Kidney epithelial cell (primary cell): ENCODE measurements around the gene TENM4. TPM values are rescaled to one million over a fixed set of nuclear protein-coding genes. Genes with fewer than 3 reads are reported as not detected.

Source experiments
- DNase-seq: peaks from one replicate; pipeline ENCODE4 v3.0.0-alpha.2; 2010; ENCODE audit warnings: low read depth
- H3K27me3 ChIP-seq: 2 replicates; pipeline ENCODE4 v1.6.0; 2011; ENCODE audit warnings: low read length; ENCODE audit not compliant: control insufficient read depth, insufficient read depth
- H3K36me3 ChIP-seq: 2 replicates; pipeline ENCODE4 v1.5.1; 2011; ENCODE audit warnings: low read length; ENCODE audit not compliant: control insufficient read depth, insufficient read depth
- H3K4me3 ChIP-seq: 2 replicates; pipeline ENCODE4 v1.5.1; 2011; ENCODE audit warnings: low read depth, mild to moderate bottlenecking, control low read depth, low read length
- total RNA-seq: library from RNA; depleted of rRNA; stranded (reverse); fragments of >200 nt; gene quantifications from 2 replicates; pipeline ENCODE4 v1.2.3, GENCODE V29; 2015
- TF ChIP-seq, protein P1 (sequence below): IDR thresholded peaks from 2 replicates; pipeline ENCODE4 v1.5.1; 2011; ENCODE audit warnings: mild to moderate bottlenecking, moderate library complexity, low read length, control low read depth, inconsistent platforms; ENCODE audit not compliant: insufficient read depth, poor library complexity, severe bottlenecking

TENM4 gene
- total RNA-seq, 1 donor from 2014 or later = 35.3 TPM

- Histone ChIP-seq H3K4me3 (no peak overlapping the region), H3K36me3 (no peaks in the 10 kb centered on the region), H3K27me3 (no peaks in the 10 kb centered on the region)
- TF ChIP-seq, protein P1, sequence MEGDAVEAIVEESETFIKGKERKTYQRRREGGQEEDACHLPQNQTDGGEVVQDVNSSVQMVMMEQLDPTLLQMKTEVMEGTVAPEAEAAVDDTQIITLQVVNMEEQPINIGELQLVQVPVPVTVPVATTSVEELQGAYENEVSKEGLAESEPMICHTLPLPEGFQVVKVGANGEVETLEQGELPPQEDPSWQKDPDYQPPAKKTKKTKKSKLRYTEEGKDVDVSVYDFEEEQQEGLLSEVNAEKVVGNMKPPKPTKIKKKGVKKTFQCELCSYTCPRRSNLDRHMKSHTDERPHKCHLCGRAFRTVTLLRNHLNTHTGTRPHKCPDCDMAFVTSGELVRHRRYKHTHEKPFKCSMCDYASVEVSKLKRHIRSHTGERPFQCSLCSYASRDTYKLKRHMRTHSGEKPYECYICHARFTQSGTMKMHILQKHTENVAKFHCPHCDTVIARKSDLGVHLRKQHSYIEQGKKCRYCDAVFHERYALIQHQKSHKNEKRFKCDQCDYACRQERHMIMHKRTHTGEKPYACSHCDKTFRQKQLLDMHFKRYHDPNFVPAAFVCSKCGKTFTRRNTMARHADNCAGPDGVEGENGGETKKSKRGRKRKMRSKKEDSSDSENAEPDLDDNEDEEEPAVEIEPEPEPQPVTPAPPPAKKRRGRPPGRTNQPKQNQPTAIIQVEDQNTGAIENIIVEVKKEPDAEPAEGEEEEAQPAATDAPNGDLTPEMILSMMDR = no peak
- DNase-seq = no peak
Observed at GRCh38 chr11:79025097-79025496, 415.7 kb downstream of the TENM4 start.

DNA sequence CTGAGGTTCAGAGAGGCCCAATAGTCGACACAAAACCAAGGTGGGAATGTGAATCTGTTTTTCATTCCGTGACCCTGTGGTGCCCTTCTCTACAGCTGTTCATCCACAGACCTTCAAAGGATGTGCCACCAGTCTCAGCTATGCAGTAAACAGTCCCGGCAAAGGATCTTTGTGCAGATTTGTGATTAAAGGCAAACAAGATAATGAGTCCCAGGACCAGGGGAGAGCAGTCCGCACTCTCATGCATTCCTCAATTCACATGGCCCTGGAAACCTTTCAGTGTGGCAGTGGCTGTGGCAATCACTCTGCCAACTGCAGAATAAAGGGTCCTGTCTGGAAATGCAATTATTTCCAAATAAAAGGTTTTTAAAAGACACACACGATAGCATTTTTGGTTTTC lies 418.6 kb downstream of the TENM4 start:
- Histone ChIP-seq H3K27me3 (no peaks in the 10 kb centered on the region), H3K4me3 (no peak overlapping the region), H3K36me3 (no peaks in the 10 kb centered on the region)
- TF ChIP-seq, protein P1 = no peak
- no peak for DNase-seq

DNA sequence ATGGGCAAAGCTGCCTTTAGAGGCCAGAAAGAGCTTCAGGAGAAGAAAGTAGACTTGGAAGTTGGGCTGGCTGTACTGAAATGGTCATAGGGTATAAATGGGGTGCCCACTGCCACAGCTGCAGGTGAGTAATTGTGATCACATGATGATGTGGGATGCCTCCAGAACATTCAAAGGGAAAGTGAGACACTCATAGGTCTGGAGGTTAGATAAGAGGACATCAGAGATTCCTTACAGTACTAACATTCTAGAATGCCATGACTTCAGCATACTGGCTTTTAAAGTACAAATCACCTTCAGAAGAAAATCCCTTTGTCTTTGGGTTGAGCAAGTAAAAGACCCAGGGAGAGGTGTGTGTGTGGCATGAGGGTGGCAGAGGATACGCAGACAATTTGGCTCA lies 419.2 kb downstream of the TENM4 start:
- H3K4me3 ChIP-seq = no peak overlapping the region
- no peaks in the 10 kb centered on the region for H3K27me3 ChIP-seq
- DNase-seq = no peak
- no peaks in the 10 kb centered on the region for H3K36me3 ChIP-seq
- TF ChIP-seq, protein P1 = no peak

DNA sequence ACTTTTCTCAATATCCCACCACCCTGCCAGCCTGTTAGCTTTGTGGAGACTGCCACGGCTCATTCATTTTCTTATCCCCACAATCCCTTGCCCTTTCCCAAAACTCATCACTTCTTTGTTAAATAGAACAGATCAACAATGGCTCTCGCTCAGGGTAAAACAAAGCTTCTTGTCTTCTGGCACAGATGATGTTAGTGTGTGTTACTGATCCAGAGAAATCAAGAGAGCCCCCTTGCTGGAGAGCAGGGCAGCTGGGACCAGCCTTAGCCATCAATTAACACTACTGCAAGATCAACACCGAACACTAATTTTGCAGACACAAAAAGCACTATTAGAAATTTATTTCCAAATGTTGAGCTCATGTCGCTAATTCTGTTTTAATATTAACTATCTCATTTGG lies 420.9 kb downstream of the TENM4 start:
- Histone ChIP-seq H3K36me3 (no peaks in the 10 kb centered on the region), H3K4me3 (no peak overlapping the region), H3K27me3 (no peaks in the 10 kb centered on the region)
- TF ChIP-seq, protein P1 = no peak
- no peak for DNase-seq

GRCh38 chr11:79019277-79019676 lies 421.6 kb downstream of the TENM4 start:
- no peaks in the 10 kb centered on the region for H3K36me3 ChIP-seq
- no peak for DNase-seq
- TF ChIP-seq, protein P1 = no peak
- H3K27me3 ChIP-seq = no peaks in the 10 kb centered on the region
- no peak overlapping the region for H3K4me3 ChIP-seq

DNA sequence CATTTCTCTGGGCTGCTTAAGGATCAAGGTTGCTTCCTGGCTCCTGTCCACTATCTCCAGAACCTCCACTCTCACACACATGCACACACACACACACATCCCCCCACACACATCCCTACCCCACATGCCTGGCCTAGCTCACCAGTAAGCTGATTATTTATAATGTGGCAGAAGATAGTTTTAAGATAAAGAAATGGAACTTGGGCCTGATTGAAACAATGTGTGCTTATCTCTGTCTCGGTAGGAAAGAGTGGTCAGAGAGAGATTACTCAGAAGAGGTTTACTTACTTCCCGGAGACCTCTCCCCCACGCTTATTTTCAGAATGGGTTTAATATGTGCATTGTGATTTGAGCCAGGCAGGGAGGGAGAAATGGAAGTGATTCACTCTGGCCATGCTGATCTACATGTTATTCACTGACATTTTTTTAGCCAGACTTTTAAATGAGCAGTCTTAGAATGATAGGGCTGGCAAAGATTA lies 422.4 kb downstream of the TENM4 start:
- Histone ChIP-seq H3K36me3 (no peaks in the 10 kb centered on the region), H3K4me3 (no peak overlapping the region), H3K27me3 (no peaks in the 10 kb centered on the region)
- peak; percentile 34 for DNase-seq
- TF ChIP-seq, protein P1 = no peak
